GM12801 (cell line): ENCODE data around the gene H1-8.

Source experiments
- CTCF ChIP-seq: IDR thresholded peaks from one replicate; pipeline ENCODE4 v1.5.1; 2011; ENCODE audit warnings: control low read depth; ENCODE audit not compliant: insufficient read length; ENCODE audit errors: extremely low read depth

The H1-8 gene

GRCh38 chr3:129594409-129594808, 51.4 kb downstream of the H1-8 start:
- TF ChIP-seq CTCF, result no peak

- TF ChIP-seq CTCF, result no peak
These were observed 52.0 kb downstream of the H1-8 start for GRCh38 chr3:129594907-129595390.

GRCh38 chr3:129595544-129596193, 52.7 kb downstream of the H1-8 start:
- no peak for TF ChIP-seq CTCF

- TF ChIP-seq CTCF, result no peak
These were observed 53.5 kb downstream of the H1-8 start for GRCh38 chr3:129596194-129597086.

- no peak for TF ChIP-seq CTCF
These were observed 54.4 kb downstream of the H1-8 start for GRCh38 chr3:129597087-129597999.

GRCh38 chr3:129598000-129598381, 55.0 kb downstream of the H1-8 start:
- no peak for TF ChIP-seq CTCF

GRCh38 chr3:129598484-129598883, 55.5 kb downstream of the H1-8 start:
- no peak for TF ChIP-seq CTCF
